GM04503 (cell line): Measurements from ENCODE around the gene PPM1B.
A peak's percentile ranks its signal among the peaks of the same experiment; 100 is the strongest.
"Not testable (repeated sequence)": the region's sequence is repeated elsewhere in the genome, so short reads cannot be mapped to it uniquely, and the experiment has no call there.

ENCODE experiments used
- DNase-seq: peaks from one replicate; pipeline ENCODE4 v3.0.0-alpha.2; 2012; ENCODE audit warnings: low read depth

PPM1B gene

GRCh38 chr2:44163777-44164176 is 4.9 kb upstream of the PPM1B start:
- DNase-seq = no peak

DNA sequence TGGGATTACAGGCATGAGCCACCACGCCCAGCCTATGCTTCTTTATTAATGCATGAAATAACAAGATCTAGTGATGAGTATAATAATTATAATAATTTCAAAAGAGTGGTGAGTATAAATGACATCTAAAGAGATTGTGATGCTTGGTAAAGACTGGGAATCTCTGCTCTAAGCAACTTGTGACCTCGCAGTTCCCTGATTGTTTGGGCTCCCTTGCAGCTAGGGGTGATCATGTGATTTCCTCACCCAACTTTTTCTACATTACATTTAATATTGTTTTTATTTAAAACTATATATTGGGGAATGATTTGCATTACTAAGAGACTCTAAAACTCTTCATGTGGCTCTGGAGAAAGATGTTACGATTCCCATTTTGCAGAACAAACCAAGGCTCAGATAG is 4.1 kb upstream of the PPM1B start:
- no peak for DNase-seq

GRCh38 chr2:44166096-44166495 is 2.6 kb upstream of the PPM1B start:
- no peak for DNase-seq

- no peak for DNase-seq
These were observed 1.3 kb upstream of the PPM1B start for GRCh38 chr2:44167311-44167907.

DNA sequence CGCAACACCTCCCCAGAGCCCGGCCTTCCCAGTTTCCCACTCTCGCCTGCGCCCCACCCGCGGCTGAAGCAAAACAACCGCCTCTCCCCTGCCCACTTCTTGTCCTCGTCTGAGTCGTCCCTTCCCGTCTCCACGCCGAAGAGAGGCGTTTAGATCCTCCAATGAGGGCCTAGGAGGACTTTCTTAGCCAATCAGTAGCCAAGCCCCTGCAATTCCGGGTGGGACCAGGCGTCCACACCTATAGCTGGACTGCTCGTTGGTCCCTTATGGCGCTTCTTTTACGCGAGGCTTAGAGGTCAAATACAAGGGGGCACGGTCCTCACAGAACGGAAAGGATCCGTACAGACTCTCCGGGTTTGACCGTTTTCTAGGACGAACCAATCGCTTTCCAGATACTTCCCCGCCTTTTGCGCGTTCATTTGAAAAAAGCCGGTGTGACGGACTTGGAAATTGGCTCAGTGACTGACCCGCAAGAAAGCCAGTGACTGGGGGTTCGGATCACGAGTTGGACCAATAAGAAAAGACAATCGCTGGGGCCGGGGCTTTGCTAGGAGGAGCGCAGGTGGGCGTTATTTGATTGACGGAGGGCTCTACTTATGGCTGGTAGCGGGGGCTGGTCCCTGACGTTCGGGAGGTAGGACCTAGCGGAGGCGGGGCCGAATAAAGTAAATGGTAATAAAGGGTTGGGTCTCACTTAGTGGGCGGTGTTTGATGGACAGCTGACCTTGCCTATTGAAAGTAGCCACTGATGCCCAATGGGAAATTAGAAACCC is 581 bp upstream of the PPM1B start:
- DNase-seq = peak; percentile 99

GRCh38 chr2:44169155-44169898 is 652 bp downstream of the PPM1B start:
- DNase-seq = no peak

DNA sequence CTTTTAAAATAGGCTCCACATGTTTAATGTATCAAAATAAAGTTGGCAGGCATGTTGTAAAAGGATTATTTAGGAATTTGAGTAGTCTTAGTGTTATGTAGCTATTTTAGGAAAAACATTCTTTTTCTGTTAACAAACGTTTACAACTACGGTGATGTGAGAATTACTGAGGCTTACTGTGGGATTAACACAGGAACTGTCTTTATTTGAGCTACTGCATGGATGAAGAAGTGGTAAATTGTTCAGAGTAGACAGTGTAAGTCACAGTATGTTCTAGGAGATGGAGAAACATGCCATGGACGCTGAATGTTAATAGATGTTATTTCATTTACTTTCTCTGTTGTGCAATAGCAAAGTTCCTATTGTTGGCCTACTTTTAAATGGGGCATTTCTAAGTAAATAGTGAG is 1.6 kb downstream of the PPM1B start:
- DNase-seq = peak; percentile 47

GRCh38 chr2:44171018-44171417 is 2.3 kb downstream of the PPM1B start:
- peak; percentile 45 for DNase-seq

- DNase-seq = not testable (repeated sequence)
These were observed 2.8 kb downstream of the PPM1B start for GRCh38 chr2:44171442-44171841.

- DNase-seq = no peak
These were observed 3.9 kb downstream of the PPM1B start for GRCh38 chr2:44172576-44172975.

- DNase-seq = no peak
These were observed 10.3 kb downstream of the PPM1B start for GRCh38 chr2:44178950-44179349.

- no peak for DNase-seq
These were observed 13.0 kb downstream of the PPM1B start for GRCh38 chr2:44181648-44182047.

GRCh38 chr2:44184106-44184505 is 15.4 kb downstream of the PPM1B start:
- DNase-seq = no peak

DNA sequence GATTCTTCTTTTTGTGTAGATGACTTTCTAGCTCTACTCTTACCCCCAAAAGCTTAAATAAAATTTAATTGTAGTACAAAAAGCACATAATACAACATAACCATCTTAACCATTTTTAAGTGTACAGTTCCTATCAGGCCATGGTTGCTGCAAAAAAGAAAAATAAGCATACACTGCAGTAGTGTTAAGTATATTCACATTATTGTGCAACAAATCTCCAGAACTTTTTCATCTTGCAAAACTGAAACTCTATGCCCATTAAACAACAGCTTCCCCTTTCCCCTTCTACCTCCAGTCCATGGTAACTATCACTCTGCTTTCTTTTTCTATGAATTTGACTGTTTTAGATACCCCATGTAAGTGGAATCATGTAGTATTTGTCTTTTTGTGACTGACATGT is 18.1 kb downstream of the PPM1B start:
- DNase-seq = no peak

DNA sequence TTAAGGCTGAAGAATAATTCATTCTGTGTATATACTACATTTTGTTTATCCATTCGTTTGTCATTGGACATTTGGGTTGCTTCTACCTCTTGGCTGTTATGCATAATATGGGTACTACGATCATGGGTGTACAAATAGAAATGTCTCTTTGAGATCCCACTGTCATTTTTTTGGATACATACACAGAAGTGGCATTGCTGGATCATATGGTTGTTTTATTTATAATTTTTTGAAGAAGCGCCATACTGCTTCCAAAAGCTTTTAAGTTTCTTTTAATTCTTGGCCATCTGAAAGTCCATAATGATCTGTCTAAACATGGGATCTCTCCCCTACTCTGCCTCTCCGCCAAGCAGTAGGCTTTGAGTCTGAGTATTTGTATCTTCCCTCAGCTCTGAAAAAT is 18.6 kb downstream of the PPM1B start:
- DNase-seq = no peak

DNA sequence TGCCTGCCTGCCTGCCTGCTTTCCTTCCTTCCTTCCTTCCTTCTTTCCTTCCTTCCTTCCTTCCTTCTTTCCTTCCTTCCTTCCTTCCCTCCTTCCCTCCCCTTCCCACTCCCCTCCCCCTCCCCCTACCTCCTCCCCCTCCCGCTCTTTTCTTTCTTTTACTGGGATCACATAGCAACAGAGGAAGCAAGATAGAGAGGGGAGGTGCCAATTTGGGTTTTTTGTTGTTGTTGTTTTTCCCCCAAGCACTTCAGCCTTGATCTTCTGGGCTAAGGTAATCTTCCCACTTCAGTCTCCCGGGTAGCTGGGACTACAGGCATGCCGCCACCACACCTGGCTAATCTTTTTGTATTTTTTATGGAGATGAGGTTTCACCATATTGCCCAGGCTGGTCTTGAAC is 20.0 kb downstream of the PPM1B start:
- no peak for DNase-seq

- DNase-seq = no peak
These were observed 20.4 kb downstream of the PPM1B start for GRCh38 chr2:44189104-44189503.

- no peak for DNase-seq
These were observed 21.9 kb downstream of the PPM1B start for GRCh38 chr2:44190526-44190925.

- DNase-seq = no peak
These were observed 23.1 kb downstream of the PPM1B start for GRCh38 chr2:44191739-44192138.

DNA sequence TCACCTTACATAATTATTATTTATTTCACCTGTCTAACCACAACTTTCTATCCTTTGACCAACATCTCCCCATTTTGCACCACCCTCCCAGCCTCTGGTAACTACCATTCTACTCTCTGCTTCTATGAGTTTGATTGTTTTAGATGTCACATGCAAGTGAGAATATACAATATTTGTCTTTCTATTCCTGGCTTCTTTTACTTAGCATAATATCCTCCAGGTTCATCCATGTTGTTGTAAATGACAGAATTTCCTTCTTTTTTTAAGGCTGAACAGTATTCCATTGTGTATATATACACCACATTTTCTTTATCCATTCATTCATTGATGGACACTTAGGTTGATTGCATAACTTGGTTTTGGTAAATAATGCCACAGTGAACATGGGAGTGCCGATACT is 24.0 kb downstream of the PPM1B start:
- DNase-seq = no peak

GRCh38 chr2:44195714-44196113 is 27.0 kb downstream of the PPM1B start:
- no peak for DNase-seq

DNA sequence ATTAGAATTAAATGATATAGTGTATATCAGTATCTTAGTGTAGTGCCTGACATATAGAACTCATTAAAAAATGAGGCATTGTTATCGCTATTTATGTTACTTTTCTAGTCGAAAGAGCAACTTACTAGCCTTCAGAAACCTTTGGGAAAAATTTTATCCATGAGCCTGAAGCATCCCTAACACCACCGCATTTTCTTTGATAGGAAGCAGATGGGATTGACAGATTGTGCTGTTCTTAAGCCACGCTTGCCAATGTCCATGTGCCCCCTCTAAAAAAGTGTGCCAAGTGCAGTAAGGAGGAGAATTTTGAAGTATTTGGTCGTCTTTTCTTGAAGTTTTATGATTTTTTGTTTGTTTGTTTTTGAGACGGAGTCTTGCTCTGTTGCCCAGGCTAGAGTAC is 29.1 kb downstream of the PPM1B start:
- no peak for DNase-seq

DNA sequence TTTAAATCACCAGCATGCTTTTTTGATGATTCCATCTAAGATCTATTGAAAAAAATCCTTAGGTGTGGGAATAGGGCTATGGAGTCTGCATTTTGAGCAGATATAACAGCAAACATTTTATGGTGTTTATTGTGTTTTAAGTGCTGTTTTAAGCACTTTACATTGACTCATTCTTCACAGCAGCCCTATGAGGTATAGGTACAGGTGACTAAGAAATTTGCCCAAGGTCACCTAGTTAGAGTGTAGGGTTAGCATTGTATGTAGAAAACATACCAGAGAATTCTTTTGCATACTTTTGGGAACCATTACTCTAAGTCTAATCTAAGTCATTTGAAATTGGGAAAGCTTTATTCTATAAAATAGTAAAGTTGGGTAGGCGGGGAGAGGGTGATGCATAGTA is 31.3 kb downstream of the PPM1B start:
- DNase-seq = no peak
